Astrocyte (in vitro differentiated cells and primary cell): Measurements from ENCODE around the gene RELN. TPM values are rescaled to one million over a fixed set of nuclear protein-coding genes. Genes with fewer than 3 reads are reported as not detected.

Source experiments
- DNase-seq: peaks from one replicate; pipeline ENCODE4 v3.0.0-alpha.2; 2010; ENCODE audit warnings: low read depth
- FAIRE-seq: peaks from 2 replicates; lab custom pipeline; 2011; peaks lifted over from hg19 to GRCh38; lab: Jason Lieb, UNC
- H2AFZ ChIP-seq: 2 replicates; pipeline ENCODE4 v1.6.0; 2012; ENCODE audit warnings: low read depth, low read length, inconsistent platforms
- H3K27ac ChIP-seq: 2 replicates; pipeline ENCODE4 v1.5.1; 2011; ENCODE audit warnings: low read depth, low read length, inconsistent platforms
- H3K27me3 ChIP-seq: 2 replicates; pipeline ENCODE4 v1.6.0; 2011; ENCODE audit warnings: low read length, inconsistent platforms; ENCODE audit not compliant: insufficient read depth
- H3K36me3 ChIP-seq: 2 replicates; pipeline ENCODE4 v1.5.1; 2011; ENCODE audit warnings: low read length, inconsistent platforms; ENCODE audit not compliant: insufficient read depth
- H3K4me1 ChIP-seq: 2 replicates; pipeline ENCODE4 v1.5.1; 2011; ENCODE audit warnings: low read length, inconsistent platforms; ENCODE audit not compliant: insufficient read depth
- H3K4me2 ChIP-seq: 2 replicates; pipeline ENCODE4 v1.6.0; 2012; ENCODE audit warnings: low read length, inconsistent platforms
- H3K4me3 ChIP-seq: 2 replicates; pipeline ENCODE4 v1.5.1; 2011; ENCODE audit warnings: low read depth, mild to moderate bottlenecking, low read length, inconsistent platforms; ENCODE audit not compliant: insufficient read depth
- H3K79me2 ChIP-seq: 2 replicates; pipeline ENCODE4 v1.6.0; 2012; ENCODE audit warnings: mild to moderate bottlenecking, low read length, inconsistent platforms; ENCODE audit not compliant: insufficient read depth
- H3K9ac ChIP-seq: 2 replicates; pipeline ENCODE4 v1.6.0; 2012; ENCODE audit warnings: mild to moderate bottlenecking, low read length, inconsistent platforms
- H3K9me3 ChIP-seq: 2 replicates; pipeline ENCODE4 v1.5.1; 2012; ENCODE audit warnings: low read depth, mild to moderate bottlenecking, low read length, inconsistent platforms; ENCODE audit not compliant: insufficient read depth
- H4K20me1 ChIP-seq: 2 replicates; pipeline ENCODE4 v1.6.0; 2012; ENCODE audit warnings: low read length, inconsistent platforms; ENCODE audit not compliant: insufficient read depth
- H3K27ac Mint-ChIP-seq: one replicate; pipeline ENCODE4 v1.8.0; 2021; ENCODE audit warnings: mild to moderate bottlenecking, mixed read lengths; ENCODE audit not compliant: unreplicated experiment
- H3K27me3 Mint-ChIP-seq: one replicate; pipeline ENCODE4 v1.8.0; 2021; ENCODE audit warnings: low read depth, mixed read lengths; ENCODE audit not compliant: unreplicated experiment
- H3K36me3 Mint-ChIP-seq: one replicate; pipeline ENCODE4 v1.8.0; 2021; ENCODE audit warnings: low read depth, mixed read lengths; ENCODE audit not compliant: unreplicated experiment
- H3K4me1 Mint-ChIP-seq: one replicate; pipeline ENCODE4 v1.8.0; 2021; ENCODE audit warnings: low read depth, mixed read lengths; ENCODE audit not compliant: unreplicated experiment
- H3K4me3 Mint-ChIP-seq: one replicate; pipeline ENCODE4 v1.8.0; 2021; ENCODE audit warnings: mild to moderate bottlenecking, moderate library complexity, mixed read lengths; ENCODE audit not compliant: unreplicated experiment
- H3K9me3 Mint-ChIP-seq: one replicate; pipeline ENCODE4 v1.8.0; 2021; ENCODE audit warnings: mild to moderate bottlenecking, mixed read lengths; ENCODE audit not compliant: unreplicated experiment
- EZH2 ChIP-seq: IDR thresholded peaks from 2 replicates; pipeline ENCODE4 v1.6.1; 2012; ENCODE audit warnings: mild to moderate bottlenecking, low read length, inconsistent platforms; ENCODE audit not compliant: insufficient read depth
- total RNA-seq: library from RNA; stranded (reverse); gene quantifications from 2 replicates; pipeline ENCODE4 v1.2.1, GENCODE V29; 2021
- TF ChIP-seq, protein P1 (sequence below): IDR thresholded peaks from 2 replicates; pipeline ENCODE4 v1.5.1; 2011; ENCODE audit warnings: low read depth, mild to moderate bottlenecking, inconsistent platforms, low read length, moderate library complexity; ENCODE audit not compliant: insufficient read depth

Gene RELN
- total RNA-seq, 1 donor from 2014 or later = 0.98 TPM

DNA sequence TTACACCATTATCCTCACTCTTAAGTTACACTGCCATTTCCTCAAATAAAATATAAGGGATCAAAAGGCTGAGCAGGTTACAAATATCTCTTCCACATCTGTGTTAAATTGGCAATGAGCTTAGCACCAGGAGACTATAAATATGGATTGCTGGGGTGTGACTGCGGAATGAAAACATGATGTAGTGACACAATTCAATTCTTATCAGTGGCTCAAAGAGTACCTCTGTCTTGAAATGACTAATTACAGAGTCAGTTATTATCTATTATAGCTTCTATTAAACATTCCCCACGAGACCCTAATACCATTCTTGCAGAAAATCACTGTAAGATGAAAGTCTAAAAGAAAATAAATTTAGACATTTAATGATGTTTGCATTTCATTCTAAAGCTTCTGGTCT lies 67.1 kb downstream of the RELN start:
- FAIRE-seq = no peak
- no peak overlapping the region for H3K27ac ChIP-seq

DNA sequence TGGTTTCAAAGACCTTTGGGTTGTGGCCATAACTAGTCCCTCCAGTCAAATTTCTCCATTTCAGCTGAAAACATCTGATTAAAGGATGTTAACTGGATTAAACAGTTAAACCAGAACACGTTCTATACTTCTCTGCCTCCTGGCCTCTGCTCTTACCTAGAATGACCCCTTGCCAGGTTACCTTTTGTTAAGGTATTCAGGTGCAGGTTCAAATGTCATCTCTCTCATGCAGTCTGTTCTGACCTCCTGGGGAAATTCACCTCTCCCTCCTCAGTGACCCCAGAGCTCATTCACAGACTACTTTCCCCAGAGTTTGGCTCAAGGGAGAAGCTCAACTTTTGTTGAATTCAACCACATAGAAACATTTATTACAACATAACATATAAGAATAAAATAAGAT lies 67.8 kb downstream of the RELN start:
- Mint-ChIP-seq H3K27me3 (peaks cover 3% of the 10 kb centered on the region), H3K9me3 (peaks cover 4% of the 10 kb centered on the region), H3K36me3 (no peaks in the 10 kb centered on the region), H3K27ac (no peak overlapping the region), H3K4me3 (no peak overlapping the region), H3K4me1 (no peaks in the 10 kb centered on the region)
- no peak overlapping the region for H3K27ac ChIP-seq
- no peak for TF ChIP-seq EZH2
- TF ChIP-seq, protein P1, sequence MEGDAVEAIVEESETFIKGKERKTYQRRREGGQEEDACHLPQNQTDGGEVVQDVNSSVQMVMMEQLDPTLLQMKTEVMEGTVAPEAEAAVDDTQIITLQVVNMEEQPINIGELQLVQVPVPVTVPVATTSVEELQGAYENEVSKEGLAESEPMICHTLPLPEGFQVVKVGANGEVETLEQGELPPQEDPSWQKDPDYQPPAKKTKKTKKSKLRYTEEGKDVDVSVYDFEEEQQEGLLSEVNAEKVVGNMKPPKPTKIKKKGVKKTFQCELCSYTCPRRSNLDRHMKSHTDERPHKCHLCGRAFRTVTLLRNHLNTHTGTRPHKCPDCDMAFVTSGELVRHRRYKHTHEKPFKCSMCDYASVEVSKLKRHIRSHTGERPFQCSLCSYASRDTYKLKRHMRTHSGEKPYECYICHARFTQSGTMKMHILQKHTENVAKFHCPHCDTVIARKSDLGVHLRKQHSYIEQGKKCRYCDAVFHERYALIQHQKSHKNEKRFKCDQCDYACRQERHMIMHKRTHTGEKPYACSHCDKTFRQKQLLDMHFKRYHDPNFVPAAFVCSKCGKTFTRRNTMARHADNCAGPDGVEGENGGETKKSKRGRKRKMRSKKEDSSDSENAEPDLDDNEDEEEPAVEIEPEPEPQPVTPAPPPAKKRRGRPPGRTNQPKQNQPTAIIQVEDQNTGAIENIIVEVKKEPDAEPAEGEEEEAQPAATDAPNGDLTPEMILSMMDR = no peak
- H2AFZ ChIP-seq = no peak overlapping the region
- no peaks in the 10 kb centered on the region for H4K20me1 ChIP-seq
- FAIRE-seq = no peak
- no peaks in the 10 kb centered on the region for H3K4me1 ChIP-seq
- no peak overlapping the region for H3K4me3 ChIP-seq
- no peaks in the 10 kb centered on the region for H3K27me3 ChIP-seq
- H3K9me3 ChIP-seq = no peaks in the 10 kb centered on the region
- H3K36me3 ChIP-seq = no peaks in the 10 kb centered on the region
- H3K4me2 ChIP-seq = no peak overlapping the region
- DNase-seq = no peak
- no peaks in the 10 kb centered on the region for H3K79me2 ChIP-seq
- no peak overlapping the region for H3K9ac ChIP-seq

More for the DNA sequence above, 67.1 kb downstream of the RELN start:
- peaks cover 4% of the 10 kb centered on the region for H3K9me3 Mint-ChIP-seq
- H3K27me3 ChIP-seq = no peaks in the 10 kb centered on the region
- H3K9me3 ChIP-seq = no peaks in the 10 kb centered on the region
- no peak overlapping the region for H3K4me3 Mint-ChIP-seq
- no peaks in the 10 kb centered on the region for H3K36me3 Mint-ChIP-seq
- no peak overlapping the region for H2AFZ ChIP-seq
- H3K27me3 Mint-ChIP-seq = peaks cover 3% of the 10 kb centered on the region
- no peaks in the 10 kb centered on the region for H4K20me1 ChIP-seq
- no peak overlapping the region for H3K27ac Mint-ChIP-seq
- H3K4me1 Mint-ChIP-seq = no peaks in the 10 kb centered on the region
- H3K4me3 ChIP-seq = no peak overlapping the region
- no peaks in the 10 kb centered on the region for H3K36me3 ChIP-seq
- H3K4me1 ChIP-seq = no peaks in the 10 kb centered on the region
- H3K4me2 ChIP-seq = no peak overlapping the region
- no peak overlapping the region for H3K9ac ChIP-seq
- H3K79me2 ChIP-seq = no peaks in the 10 kb centered on the region
- TF ChIP-seq, protein P1 = no peak
- TF ChIP-seq EZH2 = no peak
- no peak for DNase-seq

DNA sequence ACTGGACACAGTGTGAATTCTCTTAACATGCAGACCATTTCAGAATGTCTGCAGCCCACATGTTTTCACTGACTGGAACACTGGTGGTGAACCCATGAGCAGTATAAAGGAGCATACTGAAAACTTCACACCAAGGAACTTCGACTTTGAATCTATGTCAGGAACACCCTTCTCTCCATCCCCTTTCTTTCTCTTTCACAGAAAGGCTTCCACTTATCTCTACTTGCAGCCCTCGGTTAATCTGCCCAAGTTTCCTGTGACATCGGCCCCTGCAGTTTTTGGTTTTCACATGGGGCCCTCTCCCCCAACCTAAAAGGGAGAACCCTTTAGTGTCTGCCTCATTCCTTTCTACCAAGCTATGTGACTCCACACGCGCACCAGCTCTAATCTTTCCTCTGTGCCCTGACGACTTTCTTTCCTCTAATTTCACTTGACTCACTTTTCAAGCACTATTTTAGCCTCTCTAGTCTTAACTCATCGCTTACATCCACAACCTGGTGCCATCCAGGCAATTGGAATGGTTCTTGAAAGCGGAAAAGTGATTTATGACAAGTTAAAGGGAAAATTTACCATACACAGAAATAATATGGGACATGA lies 70.1 kb downstream of the RELN start:
- Histone ChIP-seq H3K9me3 (no peaks in the 10 kb centered on the region), H3K4me2 (no peak overlapping the region), H3K4me1 (no peaks in the 10 kb centered on the region), H3K4me3 (no peak overlapping the region), H3K27me3 (no peaks in the 10 kb centered on the region), H4K20me1 (no peaks in the 10 kb centered on the region), H3K27ac (no peak overlapping the region), H2AFZ (no peak overlapping the region), H3K36me3 (no peaks in the 10 kb centered on the region), H3K9ac (no peak overlapping the region), H3K79me2 (no peaks in the 10 kb centered on the region)
- Mint-ChIP-seq H3K4me1 (peaks cover 4% of the 10 kb centered on the region), H3K9me3 (peaks cover 4% of the 10 kb centered on the region), H3K36me3 (no peaks in the 10 kb centered on the region), H3K27ac (no peak overlapping the region), H3K27me3 (peaks cover 3% of the 10 kb centered on the region), H3K4me3 (no peak overlapping the region)
- no peak for DNase-seq
- no peak for FAIRE-seq
- no peak for TF ChIP-seq EZH2
- TF ChIP-seq, protein P1 = no peak
